GM21786 (cell line): ENCODE measurements around the gene FLOT2.
"Not testable (repeated sequence)": the region's sequence is repeated elsewhere in the genome, so short reads cannot be mapped to it uniquely, and the experiment has no call there.

ENCODE experiments used
- ATAC-seq: cut with Tn5 transposase; IDR thresholded peaks from one replicate; pipeline ENCODE4 v1.9.1; 2021; ENCODE audit not compliant: unreplicated experiment

Gene FLOT2

GRCh38 chr17:28896491-28896883 is 1.0 kb downstream of the FLOT2 start:
- ATAC-seq = no peak

- ATAC-seq = no peak
Observed at GRCh38 chr17:28895794-28896447, 1.6 kb downstream of the FLOT2 start.

GRCh38 chr17:28893248-28894183 is 4.0 kb downstream of the FLOT2 start:
- not testable (repeated sequence) for ATAC-seq

GRCh38 chr17:28892024-28892423 is 5.5 kb downstream of the FLOT2 start:
- ATAC-seq = no peak

GRCh38 chr17:28891201-28891600 is 6.3 kb downstream of the FLOT2 start:
- no peak for ATAC-seq

- no peak for ATAC-seq
Observed at GRCh38 chr17:28889996-28890395, 7.5 kb downstream of the FLOT2 start.

GRCh38 chr17:28888832-28889231 is 8.7 kb downstream of the FLOT2 start:
- ATAC-seq = no peak

GRCh38 chr17:28887871-28888471 is 9.6 kb downstream of the FLOT2 start:
- no peak for ATAC-seq

DNA sequence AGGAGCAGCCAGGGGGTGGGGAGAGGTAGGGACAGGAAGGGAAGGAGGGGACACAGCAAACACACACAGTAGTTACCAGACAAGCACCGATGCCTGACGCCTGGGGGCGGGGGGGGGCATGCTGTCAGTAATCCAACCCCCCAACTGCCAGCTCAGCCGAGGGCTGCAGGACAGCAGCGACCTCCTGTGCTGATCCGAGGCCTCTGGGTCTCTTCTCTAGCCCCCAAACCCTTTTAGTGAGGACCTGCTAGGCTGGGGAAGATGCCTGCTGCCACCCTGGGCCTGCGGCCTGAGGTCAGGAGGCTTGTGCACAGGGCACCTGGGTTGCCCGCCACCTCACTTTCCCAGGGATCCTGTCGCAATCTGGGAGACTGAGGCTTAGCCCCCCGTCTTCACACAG is 11.6 kb downstream of the FLOT2 start:
- ATAC-seq = no peak

GRCh38 chr17:28885363-28885762 is 12.2 kb downstream of the FLOT2 start:
- no peak for ATAC-seq

DNA sequence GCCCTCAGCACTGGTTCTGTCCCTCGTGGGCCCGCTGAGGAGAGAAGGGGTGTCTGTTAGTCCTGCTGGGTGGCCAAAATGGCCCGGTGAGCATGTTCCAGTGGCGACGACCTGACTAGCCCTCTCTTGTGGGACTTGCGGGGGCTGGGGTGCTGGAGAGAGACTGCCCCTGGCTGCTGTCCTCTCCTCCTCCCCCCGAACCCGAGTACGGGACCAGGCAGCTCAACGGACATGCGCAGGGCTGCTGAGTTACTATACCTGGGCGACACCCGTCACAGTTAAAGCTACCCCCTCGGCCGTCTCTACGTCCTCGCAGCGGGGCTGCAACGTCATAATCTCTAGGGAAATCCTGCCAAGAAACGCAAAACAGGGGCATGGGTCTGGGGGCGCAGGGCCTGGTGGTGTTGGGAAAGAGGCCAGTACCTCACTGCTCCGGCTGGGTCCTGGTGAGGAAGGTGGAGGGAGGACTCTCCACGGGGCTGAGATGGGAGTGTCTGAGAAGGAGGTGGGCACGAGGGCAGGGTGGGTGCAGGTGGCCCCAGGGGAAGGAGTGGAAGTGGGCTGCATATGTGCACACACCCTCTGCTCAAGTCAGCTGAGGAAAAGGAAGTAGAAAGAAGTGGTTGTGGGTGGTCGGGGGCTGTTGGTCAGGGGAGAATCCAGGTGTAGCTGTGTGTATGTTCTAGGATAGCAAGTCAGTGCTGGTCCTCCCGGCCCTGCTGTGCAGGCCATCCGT is 13.4 kb downstream of the FLOT2 start:
- ATAC-seq = no peak

GRCh38 chr17:28882154-28882895 is 15.2 kb downstream of the FLOT2 start:
- no peak for ATAC-seq

GRCh38 chr17:28881533-28882056 is 15.9 kb downstream of the FLOT2 start:
- ATAC-seq = no peak

- no peak for ATAC-seq
Observed at GRCh38 chr17:28880572-28880945, 17.0 kb downstream of the FLOT2 start.

DNA sequence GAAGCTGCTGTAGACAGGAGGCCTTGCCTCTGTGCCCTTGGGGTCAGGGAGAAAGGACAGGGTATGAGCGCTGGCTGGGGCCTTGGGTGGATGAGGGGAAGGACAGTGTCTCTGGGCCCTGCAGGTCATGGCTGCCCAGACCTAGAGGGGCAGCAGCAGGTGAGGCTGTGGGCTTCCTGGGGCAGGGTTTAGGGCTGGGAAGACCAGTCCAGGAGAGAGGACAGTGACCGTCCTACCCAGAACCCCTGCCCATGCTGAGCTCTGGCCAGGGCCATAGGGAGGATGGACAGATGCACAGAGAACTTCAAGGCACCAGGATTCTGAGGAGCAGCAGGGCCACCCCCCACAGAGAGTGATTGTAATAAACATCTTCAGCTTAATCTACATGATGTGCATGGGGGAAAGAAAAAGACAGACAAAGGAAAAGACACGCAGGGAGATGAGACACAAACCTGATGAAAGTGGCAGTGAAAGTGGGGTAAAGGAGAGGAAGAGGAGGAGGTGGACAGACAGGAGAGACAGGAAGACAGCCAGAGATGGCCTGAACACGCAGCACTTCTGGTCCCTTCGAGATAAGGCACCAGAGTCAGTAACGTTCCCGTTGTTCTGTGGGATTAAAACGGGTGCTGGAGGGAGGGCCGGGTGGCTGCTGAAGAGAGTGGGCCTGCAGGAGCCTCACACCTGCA is 17.5 kb downstream of the FLOT2 start:
- ATAC-seq = no peak

- ATAC-seq = no peak
Observed at GRCh38 chr17:28878981-28879380, 18.6 kb downstream of the FLOT2 start.

DNA sequence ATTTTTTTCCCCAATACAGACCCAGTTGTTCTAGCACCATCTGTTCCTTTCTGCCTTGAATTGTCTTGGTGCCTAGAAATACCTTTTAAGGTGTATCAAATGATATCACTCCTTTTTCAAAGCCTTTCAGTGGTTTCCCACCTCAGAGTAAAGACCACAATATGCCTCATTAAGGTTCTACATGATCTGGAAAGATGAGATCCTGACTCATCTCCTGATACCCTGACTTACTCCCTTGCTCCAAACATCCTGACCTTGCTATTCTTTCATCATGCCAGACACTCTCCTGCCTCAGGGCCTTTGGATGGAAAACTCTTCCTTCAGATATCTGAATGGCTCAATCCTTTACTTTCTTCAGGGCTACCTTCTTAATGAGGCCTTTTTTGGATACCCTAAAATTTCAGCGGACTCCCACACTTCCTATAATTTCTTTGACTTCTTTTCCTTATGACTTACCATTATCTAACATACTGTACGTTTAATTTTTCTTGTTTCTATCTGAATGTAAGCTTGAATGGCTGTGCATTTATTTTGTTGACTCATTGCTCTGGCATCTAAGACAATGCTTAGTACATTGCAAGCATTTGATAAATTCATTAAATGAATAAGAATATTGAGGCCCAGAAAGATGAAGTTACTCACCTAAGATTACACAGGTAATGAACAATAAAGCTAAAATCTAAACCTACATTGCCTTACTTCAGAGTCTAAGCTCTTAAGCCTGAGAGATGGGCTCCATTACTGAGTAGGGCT is 19.2 kb downstream of the FLOT2 start:
- ATAC-seq = no peak

DNA sequence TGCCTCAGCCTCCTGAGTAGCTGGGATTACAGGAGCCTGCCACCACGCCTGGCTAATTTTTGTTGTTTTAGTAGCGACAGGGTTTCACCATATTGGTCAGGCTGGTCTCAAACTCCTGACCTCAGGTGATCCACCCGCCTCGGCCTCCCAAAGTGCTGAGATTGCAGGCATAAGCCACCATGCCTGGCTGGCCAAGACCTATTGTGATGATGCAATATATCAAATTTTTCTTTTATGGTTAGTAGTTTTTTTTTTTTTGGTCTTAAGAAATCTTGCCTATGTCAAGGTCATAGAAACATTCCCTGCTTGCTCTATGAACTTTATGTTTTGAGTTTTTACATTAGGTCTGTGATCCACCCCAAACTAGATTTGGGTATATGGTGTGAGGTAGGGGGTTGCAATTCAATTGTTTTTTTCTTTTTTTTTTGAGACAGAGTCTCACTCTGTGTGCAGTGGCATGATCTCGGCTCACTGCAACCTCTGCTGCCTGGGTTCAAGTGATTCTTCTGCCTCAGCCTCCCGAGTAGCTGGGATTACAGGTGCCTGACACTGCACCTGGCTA is 20.3 kb downstream of the FLOT2 start:
- not testable (repeated sequence) for ATAC-seq
